Hindlimb muscle (tissue), 1 donor: ENCODE measurements around the gene CDKN1C. TPM values are rescaled to one million over a fixed set of nuclear protein-coding genes. Genes with fewer than 3 reads are reported as not detected.
A peak's percentile ranks its signal among the peaks of the same experiment; 100 is the strongest.

ENCODE experiments used
- DNase-seq: peaks from one replicate; pipeline ENCODE4 v3.0.0-alpha.2; 2013
- polyA plus RNA-seq: library from polyadenylated mRNA; unstranded; fragments of 120-200 nt; gene quantifications from one replicate; pipeline ENCODE4 v1.2.1, GENCODE V29; 2013; ENCODE audit not compliant: insufficient read length

CDKN1C gene
- polyA plus RNA-seq, 1 donor, result 250 TPM

- no peak for DNase-seq
Measured at GRCh38 chr11:2843551-2843950, 42.0 kb downstream of the CDKN1C start.

GRCh38 chr11:2842876-2843275 is 42.7 kb downstream of the CDKN1C start:
- no peak for DNase-seq

- DNase-seq, result no peak
Measured at GRCh38 chr11:2841411-2842190, 44.0 kb downstream of the CDKN1C start.

- DNase-seq, result no peak
Measured at GRCh38 chr11:2839395-2839943, 46.1 kb downstream of the CDKN1C start.

GRCh38 chr11:2838676-2839294 is 46.8 kb downstream of the CDKN1C start:
- no peak for DNase-seq

GRCh38 chr11:2838091-2838490 is 47.5 kb downstream of the CDKN1C start:
- no peak for DNase-seq

- no peak for DNase-seq
Measured at GRCh38 chr11:2837651-2838050, 47.9 kb downstream of the CDKN1C start.

- DNase-seq, result peak; percentile 45
Measured at GRCh38 chr11:2837096-2837601, 48.4 kb downstream of the CDKN1C start.

GRCh38 chr11:2836315-2837095 is 49.1 kb downstream of the CDKN1C start:
- no peak for DNase-seq

GRCh38 chr11:2835751-2836150 is 49.8 kb downstream of the CDKN1C start:
- no peak for DNase-seq

- no peak for DNase-seq
Measured at GRCh38 chr11:2835296-2835695, 50.3 kb downstream of the CDKN1C start.

GRCh38 chr11:2834503-2835273 is 50.9 kb downstream of the CDKN1C start:
- DNase-seq, result no peak

- DNase-seq, result no peak
Measured at GRCh38 chr11:2833716-2834502, 51.7 kb downstream of the CDKN1C start.

Other genes starting within 250 kb of the CDKN1C start
- gene KCNQ1OT1, start 185.8 kb downstream of the CDKN1C start, polyA plus RNA-seq, result 1.3 TPM
- 0.52 TPM for gene PHLDA2, start 43.6 kb upstream of the CDKN1C start, polyA plus RNA-seq
- 113 TPM for gene NAP1L4, start 106.6 kb upstream of the CDKN1C start, polyA plus RNA-seq
- gene CARS1, start 171.6 kb upstream of the CDKN1C start, polyA plus RNA-seq, result 21.3 TPM